ENCODE results near the gene MPDU1.
A peak's percentile ranks its signal among the peaks of the same experiment; 100 is the strongest.

MPDU1 gene

GRCh38 chr17:7560172-7561027 lies 23.3 kb upstream of the MPDU1 start:
- no peak for DNase-seq (ENCODE audit: low read depth)

GRCh38 chr17:7561028-7561575 lies 22.6 kb upstream of the MPDU1 start:
- DNase-seq (ENCODE audit: low read depth): peak; percentile 55

- peak; percentile 78 for DNase-seq (ENCODE audit: low read depth)
Observed at GRCh38 chr17:7561589-7562207, 22.0 kb upstream of the MPDU1 start, which contains the start of gene SENP3. TSS of gene SENP3 (plus strand) at chr17:7561919. CDS start at chr17:7563077, 1,158 bp downstream.

GRCh38 chr17:7562208-7562605 lies 21.4 kb upstream of the MPDU1 start:
- DNase-seq (ENCODE audit: low read depth): no peak

- DNase-seq (ENCODE audit: low read depth): no peak
Observed at GRCh38 chr17:7563115-7563869, 20.4 kb upstream of the MPDU1 start.

- no peak for DNase-seq (ENCODE audit: low read depth)
Observed at GRCh38 chr17:7569571-7569970, 14.1 kb upstream of the MPDU1 start.

GRCh38 chr17:7570351-7570750 lies 13.3 kb upstream of the MPDU1 start:
- no peak for DNase-seq (ENCODE audit: low read depth)

GRCh38 chr17:7572338-7572587 lies 11.4 kb upstream of the MPDU1 start:
- no peak for DNase-seq (ENCODE audit: low read depth)

GRCh38 chr17:7572588-7573323 lies 10.9 kb upstream of the MPDU1 start:
- peak; percentile 98 for DNase-seq (ENCODE audit: low read depth)

- DNase-seq (ENCODE audit: low read depth): peak; percentile 85
Observed at GRCh38 chr17:7573324-7574080, 10.2 kb upstream of the MPDU1 start.

GRCh38 chr17:7574176-7574953 lies 9.3 kb upstream of the MPDU1 start:
- DNase-seq (ENCODE audit: low read depth): no peak

- DNase-seq (ENCODE audit: low read depth): no peak
Observed at GRCh38 chr17:7575481-7575883, 8.2 kb upstream of the MPDU1 start.

GRCh38 chr17:7575959-7576358 lies 7.7 kb upstream of the MPDU1 start:
- no peak for DNase-seq (ENCODE audit: low read depth)

- DNase-seq (ENCODE audit: low read depth): no peak
Observed at GRCh38 chr17:7576432-7576937, 7.2 kb upstream of the MPDU1 start.

GRCh38 chr17:7577327-7578199 lies 6.1 kb upstream of the MPDU1 start:
- DNase-seq (ENCODE audit: low read depth): no peak

- peak; percentile 96 for DNase-seq (ENCODE audit: low read depth)
Observed at GRCh38 chr17:7579001-7579833, 4.4 kb upstream of the MPDU1 start, which contains the start of gene CD68. TSS of gene CD68 (plus strand) at chr17:7579638. CDS start at chr17:7579678, 40 bp downstream.

- DNase-seq (ENCODE audit: low read depth): no peak
Observed at GRCh38 chr17:7579834-7580603, 3.6 kb upstream of the MPDU1 start.
